ENCODE results near the gene PARP9. TPM values are rescaled to one million over a fixed set of nuclear protein-coding genes. Genes with fewer than 3 reads are reported as not detected.

PARP9 gene
- total and polyA plus RNA-seq, 2 of the 4 experiments (the other 2 are of a cell fraction) = 6.7 to 7.7 TPM

DNA sequence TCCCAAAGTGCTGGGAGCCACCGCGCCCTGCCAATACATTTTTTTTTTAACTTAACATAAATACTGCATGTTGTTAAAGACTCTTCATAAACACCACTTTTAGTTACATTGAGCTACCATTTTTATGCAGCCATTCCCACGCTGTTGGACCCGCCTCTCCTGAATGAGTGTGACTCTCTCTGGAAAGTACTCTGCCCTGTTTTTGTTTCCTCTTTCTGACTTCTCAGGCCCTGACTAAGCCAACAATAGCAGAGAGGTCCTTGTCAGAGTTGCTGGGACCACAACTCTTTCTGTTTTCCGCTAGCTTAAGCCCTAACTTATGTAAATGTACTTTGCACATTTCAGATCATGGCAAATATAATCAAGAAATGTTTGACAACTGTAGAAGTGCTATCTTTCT, 48.6 kb upstream of the PARP9 start:
- WGBS, 2 experiments (ENCODE audit: extremely low coverage in 2 of 2, insufficient read length in 1 of 2) = 79% methylated on average over 4 of the region's 5 CpGs; no CpG with 5 or more reads in 1 of the 2 experiments
- no peak for ATAC-seq (ENCODE audit: low read depth)
- Histone ChIP-seq H3K4me2 (ENCODE audit: low read depth, low read length) (no peak overlapping the region), H2BK20ac (ENCODE audit: low read depth, low read length) (no peak overlapping the region), H2BK120ac (ENCODE audit: low read depth, low read length) (no peak overlapping the region), H2AFZ (replicated peaks; ENCODE audit: low read length, poor library complexity) (no peak overlapping the region), H3K9me1 (ENCODE audit: insufficient read depth, low read length) (peaks cover 3% of the 10 kb centered on the region), H2BK5ac (ENCODE audit: low read depth, low read length, poor library complexity, severe bottlenecking) (no peak overlapping the region), H2AK5ac (ENCODE audit: low read depth, low read length) (no peak overlapping the region), H2BK15ac (ENCODE audit: low read depth, low read length) (no peak overlapping the region), H3K9ac (ENCODE audit: low read depth, low read length) (no peak overlapping the region), H4K91ac (ENCODE audit: insufficient read depth, low read depth, low read length) (no peak overlapping the region), H3K79me1 (ENCODE audit: low read depth in 1 of 2, low read length in 2 of 2) (peaks cover 0 to 2% of the 10 kb centered on the region in 2 experiments; a peak in 1 of 4 replicates), H3K36me3 (ENCODE audit: control insufficient read depth, insufficient read depth, low read length) (no peaks in the 10 kb centered on the region), H3K4ac (ENCODE audit: low read depth, low read length) (no peak overlapping the region), H2AK9ac (replicated peaks; ENCODE audit: low read depth, low read length, poor library complexity) (no peak overlapping the region), H3K4me1 (ENCODE audit: control insufficient read depth, insufficient read depth, low read length) (peaks cover 5% of the 10 kb centered on the region), H3K23ac (ENCODE audit: low read depth, low read length) (no peak overlapping the region), H4K5ac (ENCODE audit: low read depth, low read length) (no peak overlapping the region), H3K4me3 (ENCODE audit: insufficient read depth, low read depth, low read length) (no peak overlapping the region), H3K27ac (ENCODE audit: insufficient read depth, low read length) (no peak overlapping the region), H4K8ac (ENCODE audit: low read depth in 2 of 2, low read length in 2 of 2) (no peak overlapping the region), H3K18ac (ENCODE audit: low read depth, low read length) (no peak overlapping the region), H4K20me1 (ENCODE audit: insufficient read depth, low read length) (no peaks in the 10 kb centered on the region), H3K9me3 (ENCODE audit: control insufficient read depth, insufficient read depth, low read length) (peaks cover 4% of the 10 kb centered on the region), H3K14ac (replicated peaks; ENCODE audit: low read depth, low read length) (no peak overlapping the region), H3K56ac (ENCODE audit: extremely low read depth, insufficient read depth, low read length) (no peak overlapping the region), H3K27me3 (ENCODE audit: control insufficient read depth, insufficient read depth, low read length) (peaks cover 4% of the 10 kb centered on the region; the same call in 1 of the 2 replicates)
- dilution Hi-C loops (cut with HindIII; ENCODE audit: low sequenced_read_pairs, unreplicated experiment) (no loop called here), intact Hi-C loops (cut with micrococcal nuclease) (no loop called here), in situ Hi-C loops (cut with MboI; ENCODE audit: low sequenced_read_pairs) (no loop called here)
- ChIA-PET POLR2A (ENCODE audit: unreplicated experiment) (no interaction called here), CTCF (interaction anchor here (0.6 kb wide), 1 partner anchor 55 kb away, joined by 3 read pairs; no protein-coding TSS in a partner anchor)
- DNase-seq = no peak
- no TSS peak for BruUV-seq (replicated peaks)
- TF ChIP-seq MAZ (IDR thresholded peaks at IDR 0.05; ENCODE audit: borderline replicate concordance, low read depth, low read length) (no peak), MAFK (IDR thresholded peaks at IDR 0.05; ENCODE audit: low read depth, low read length) (no peak), POLR2A (IDR thresholded peaks at IDR 0.05; ENCODE audit: low read depth, low read length) (no peak), FOS (IDR thresholded peaks at IDR 0.05; ENCODE audit: low read depth, low read length) (no peak), BHLHE40 (IDR thresholded peaks at IDR 0.05; ENCODE audit: low read depth, low read length) (no peak), CEBPB (IDR thresholded peaks at IDR 0.05; ENCODE audit: low read depth, low read length) (no peak), SMC3 (IDR thresholded peaks at IDR 0.05; ENCODE audit: low read depth, low read length) (no peak), RCOR1 (IDR thresholded peaks at IDR 0.05; ENCODE audit: insufficient replicate concordance, low read length) (no peak), RAD21 (IDR thresholded peaks at IDR 0.05; ENCODE audit: low read length) (no peak), NFE2L2 (IDR thresholded peaks at IDR 0.05; ENCODE audit: low read depth, low read length) (no peak), RFX5 (IDR thresholded peaks at IDR 0.05; ENCODE audit: low read depth, low read length) (no peak), MXI1 (IDR thresholded peaks at IDR 0.05; ENCODE audit: borderline replicate concordance, low read depth, low read length) (no peak), CHD1 (IDR thresholded peaks at IDR 0.05; ENCODE audit: low read depth, low read length) (no peak)
- TF ChIP-seq, protein P1, sequence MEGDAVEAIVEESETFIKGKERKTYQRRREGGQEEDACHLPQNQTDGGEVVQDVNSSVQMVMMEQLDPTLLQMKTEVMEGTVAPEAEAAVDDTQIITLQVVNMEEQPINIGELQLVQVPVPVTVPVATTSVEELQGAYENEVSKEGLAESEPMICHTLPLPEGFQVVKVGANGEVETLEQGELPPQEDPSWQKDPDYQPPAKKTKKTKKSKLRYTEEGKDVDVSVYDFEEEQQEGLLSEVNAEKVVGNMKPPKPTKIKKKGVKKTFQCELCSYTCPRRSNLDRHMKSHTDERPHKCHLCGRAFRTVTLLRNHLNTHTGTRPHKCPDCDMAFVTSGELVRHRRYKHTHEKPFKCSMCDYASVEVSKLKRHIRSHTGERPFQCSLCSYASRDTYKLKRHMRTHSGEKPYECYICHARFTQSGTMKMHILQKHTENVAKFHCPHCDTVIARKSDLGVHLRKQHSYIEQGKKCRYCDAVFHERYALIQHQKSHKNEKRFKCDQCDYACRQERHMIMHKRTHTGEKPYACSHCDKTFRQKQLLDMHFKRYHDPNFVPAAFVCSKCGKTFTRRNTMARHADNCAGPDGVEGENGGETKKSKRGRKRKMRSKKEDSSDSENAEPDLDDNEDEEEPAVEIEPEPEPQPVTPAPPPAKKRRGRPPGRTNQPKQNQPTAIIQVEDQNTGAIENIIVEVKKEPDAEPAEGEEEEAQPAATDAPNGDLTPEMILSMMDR (conservative IDR thresholded peaks at IDR 0.05; ENCODE audit: low read depth, low read length) = no peak
- TF ChIP-seq, protein P2, sequence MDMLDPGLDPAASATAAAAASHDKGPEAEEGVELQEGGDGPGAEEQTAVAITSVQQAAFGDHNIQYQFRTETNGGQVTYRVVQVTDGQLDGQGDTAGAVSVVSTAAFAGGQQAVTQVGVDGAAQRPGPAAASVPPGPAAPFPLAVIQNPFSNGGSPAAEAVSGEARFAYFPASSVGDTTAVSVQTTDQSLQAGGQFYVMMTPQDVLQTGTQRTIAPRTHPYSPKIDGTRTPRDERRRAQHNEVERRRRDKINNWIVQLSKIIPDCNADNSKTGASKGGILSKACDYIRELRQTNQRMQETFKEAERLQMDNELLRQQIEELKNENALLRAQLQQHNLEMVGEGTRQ (IDR thresholded peaks at IDR 0.05; ENCODE audit: low read depth, low read length) = no peak
- TF ChIP-seq, protein P3, sequence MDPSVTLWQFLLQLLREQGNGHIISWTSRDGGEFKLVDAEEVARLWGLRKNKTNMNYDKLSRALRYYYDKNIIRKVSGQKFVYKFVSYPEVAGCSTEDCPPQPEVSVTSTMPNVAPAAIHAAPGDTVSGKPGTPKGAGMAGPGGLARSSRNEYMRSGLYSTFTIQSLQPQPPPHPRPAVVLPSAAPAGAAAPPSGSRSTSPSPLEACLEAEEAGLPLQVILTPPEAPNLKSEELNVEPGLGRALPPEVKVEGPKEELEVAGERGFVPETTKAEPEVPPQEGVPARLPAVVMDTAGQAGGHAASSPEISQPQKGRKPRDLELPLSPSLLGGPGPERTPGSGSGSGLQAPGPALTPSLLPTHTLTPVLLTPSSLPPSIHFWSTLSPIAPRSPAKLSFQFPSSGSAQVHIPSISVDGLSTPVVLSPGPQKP (IDR thresholded peaks at IDR 0.05; ENCODE audit: borderline replicate concordance, low read depth, low read length) = no peak

All from IMR-90 (cell line).